Gastroesophageal sphincter (tissue), 3 donors: ENCODE measurements around the gene C20orf144.

Experiments used
- EP300 ChIP-seq: sonication (generic); formaldehyde crosslinking; IDR thresholded peaks from one replicate; pipeline ENCODE4 v1.6.1; 2017; ENCODE audit warnings: antibody characterized with exemption, mild to moderate bottlenecking
- POLR2A ChIP-seq, 2 donors: fragments of 450-650 bp; IDR thresholded peaks; one replicate each; pipeline ENCODE4 v1.6.1; 2017; ENCODE audit warnings: antibody characterized with exemption in 2 of 2, mild to moderate bottlenecking in 2 of 2, moderate library complexity in 1 of 2
- POLR2AphosphoS5 ChIP-seq: sonication (generic); formaldehyde crosslinking; IDR thresholded peaks from one replicate; pipeline ENCODE4 v1.6.1; 2017; ENCODE audit warnings: antibody characterized with exemption
- TF ChIP-seq, protein P1 (sequence below), 4 experiments: fragments of 200-600 bp in 2 of 4; fragments of 450-650 bp in 2 of 4; sonication (generic) in 1 of 4; IDR thresholded peaks; one replicate each; pipeline ENCODE4 v1.5.1; 2017 to 2019; ENCODE audit warnings: antibody characterized with exemption in 4 of 4, mild to moderate bottlenecking in 2 of 4, moderate library complexity in 2 of 4

DNA sequence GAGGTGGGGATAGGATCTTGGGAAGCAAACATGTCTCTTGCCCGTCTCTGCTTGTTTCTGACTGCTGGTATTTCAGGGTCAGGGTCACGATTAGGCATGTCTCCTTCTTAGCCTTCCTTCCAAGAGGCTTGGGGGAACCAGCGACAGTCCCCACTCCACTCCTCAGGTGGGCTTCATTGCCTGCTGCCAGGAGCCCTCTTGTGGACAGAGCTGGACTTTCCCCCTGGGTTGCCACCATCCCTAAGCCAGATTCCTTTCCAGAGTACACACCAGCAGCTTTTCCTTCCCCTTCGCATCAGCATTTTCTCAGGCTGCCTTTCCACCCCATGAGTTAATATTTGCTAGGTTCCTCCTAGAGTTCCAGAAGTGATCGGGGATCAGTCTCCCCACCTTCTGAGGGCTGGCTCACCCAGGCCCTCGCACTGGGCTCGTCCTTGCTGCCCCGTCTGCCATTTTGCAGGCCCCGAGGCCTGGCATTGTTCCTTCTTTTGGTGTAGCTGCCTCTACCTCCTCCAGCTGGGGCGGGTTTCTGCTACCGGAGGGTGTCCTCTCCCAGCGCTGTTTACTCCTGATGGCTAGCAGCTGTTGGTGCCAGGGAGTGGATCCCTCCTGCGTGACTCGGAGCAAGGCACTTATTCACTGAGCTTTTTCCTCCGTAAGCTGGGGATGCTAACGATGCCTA is 8.8 kb upstream of the C20orf144 start:
- no peak for TF ChIP-seq POLR2A (IDR thresholded peaks at IDR 0.05)
- TF ChIP-seq, protein P1, sequence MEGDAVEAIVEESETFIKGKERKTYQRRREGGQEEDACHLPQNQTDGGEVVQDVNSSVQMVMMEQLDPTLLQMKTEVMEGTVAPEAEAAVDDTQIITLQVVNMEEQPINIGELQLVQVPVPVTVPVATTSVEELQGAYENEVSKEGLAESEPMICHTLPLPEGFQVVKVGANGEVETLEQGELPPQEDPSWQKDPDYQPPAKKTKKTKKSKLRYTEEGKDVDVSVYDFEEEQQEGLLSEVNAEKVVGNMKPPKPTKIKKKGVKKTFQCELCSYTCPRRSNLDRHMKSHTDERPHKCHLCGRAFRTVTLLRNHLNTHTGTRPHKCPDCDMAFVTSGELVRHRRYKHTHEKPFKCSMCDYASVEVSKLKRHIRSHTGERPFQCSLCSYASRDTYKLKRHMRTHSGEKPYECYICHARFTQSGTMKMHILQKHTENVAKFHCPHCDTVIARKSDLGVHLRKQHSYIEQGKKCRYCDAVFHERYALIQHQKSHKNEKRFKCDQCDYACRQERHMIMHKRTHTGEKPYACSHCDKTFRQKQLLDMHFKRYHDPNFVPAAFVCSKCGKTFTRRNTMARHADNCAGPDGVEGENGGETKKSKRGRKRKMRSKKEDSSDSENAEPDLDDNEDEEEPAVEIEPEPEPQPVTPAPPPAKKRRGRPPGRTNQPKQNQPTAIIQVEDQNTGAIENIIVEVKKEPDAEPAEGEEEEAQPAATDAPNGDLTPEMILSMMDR (IDR thresholded peaks at IDR 0.05), result peak in 3 of 4 experiments; percentile 82 to 90 (median 88)
- no peak for TF ChIP-seq EP300
- peak; percentile 31 for TF ChIP-seq POLR2AphosphoS5
